ENCODE measurements around the gene FRG2. TPM values are rescaled to one million over a fixed set of nuclear protein-coding genes. Genes with fewer than 3 reads are reported as not detected.
"Not testable (repeated sequence)": the region's sequence is repeated elsewhere in the genome, so short reads cannot be mapped to it uniquely, and the experiment has no call there.

FRG2 gene
- total and polyA plus RNA-seq, 2 experiments from 2014 or later: 0.14 TPM; not detected in 1

DNA sequence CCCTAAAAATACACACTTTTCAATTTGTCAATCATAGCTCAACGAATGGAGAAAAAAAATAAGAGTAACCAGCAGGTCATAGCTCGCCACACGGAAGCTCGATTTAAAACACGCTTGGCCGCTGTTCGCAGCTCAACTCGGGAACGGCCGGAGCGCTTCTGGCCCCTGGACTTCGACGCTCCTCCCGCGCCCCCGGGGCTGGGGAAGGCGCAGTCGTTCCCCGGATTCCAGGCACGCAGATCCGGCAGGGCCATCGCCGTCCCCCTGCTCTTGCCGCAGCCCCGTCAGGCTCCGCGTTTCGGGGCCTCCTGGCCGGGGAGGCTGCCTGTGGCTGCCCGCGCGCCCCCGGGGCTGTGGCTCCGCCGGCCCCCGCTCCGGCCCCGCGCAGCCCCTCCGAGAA lies 13.8 kb upstream of the FRG2 start:
- H3F3A ChIP-seq (ENCODE audit: insufficient read depth); H3K4me3 ChIP-seq; H4K20me1 ChIP-seq (ENCODE audit: insufficient read depth); H3K9me3 ChIP-seq (ENCODE audit: low read depth); H3K79me2 ChIP-seq (ENCODE audit: insufficient read depth); H3K4me1 ChIP-seq (ENCODE audit: insufficient read depth); H3K9me2 ChIP-seq (ENCODE audit: insufficient read depth); DNase-seq; H3K36me3 ChIP-seq (ENCODE audit: low read depth); in situ Hi-C loops (cut with MboI); H3K27ac ChIP-seq; H3K27me3 ChIP-seq (replicated peaks; ENCODE audit: insufficient read depth); H3K4me2 ChIP-seq (ENCODE audit: unreplicated experiment); H3K9ac ChIP-seq; H2AFZ ChIP-seq: not testable (repeated sequence)
- WGBS, 2 experiments (ENCODE audit: low coverage in 1 of 2, low lambda C conversion rate in 2 of 2, missing lambda C conversion rate in 2 of 2): 22 to 23% methylated on average over 20 to 29 of the region's 40 CpGs

DNA sequence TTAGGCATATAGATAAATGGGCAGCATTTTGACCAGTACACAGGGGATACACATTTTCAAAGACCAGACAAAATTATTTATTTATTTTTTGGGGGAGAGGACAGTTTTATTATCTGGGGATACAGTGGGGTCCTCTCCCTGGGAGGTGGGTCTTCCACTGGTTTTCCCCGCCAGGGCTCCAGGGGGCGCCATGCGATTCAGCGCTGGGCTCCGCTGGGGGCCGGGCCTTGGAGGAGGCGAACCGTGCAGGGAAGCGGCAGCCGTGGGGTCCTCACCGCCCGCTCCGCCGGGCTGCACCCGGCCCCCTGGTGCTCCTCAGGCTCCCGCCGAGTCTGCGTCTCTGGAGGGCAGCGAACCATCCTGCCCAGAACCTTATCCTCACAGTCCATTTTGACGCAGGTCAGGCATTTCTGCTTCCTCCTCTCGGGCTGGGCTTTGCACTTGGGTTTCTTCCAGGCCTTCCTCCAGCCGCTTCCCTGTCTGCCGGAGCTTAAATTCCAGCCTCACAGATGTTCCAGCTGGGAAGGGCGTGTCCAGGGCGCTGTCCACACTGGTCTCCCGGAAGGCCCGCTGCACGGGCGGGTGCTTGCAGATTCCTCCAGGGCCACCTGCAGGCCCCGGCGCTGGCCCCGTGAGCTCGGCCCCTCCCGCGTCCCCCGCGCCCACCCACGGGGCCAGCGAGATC lies 10.8 kb upstream of the FRG2 start:
- DNase-seq; H3K36me3 ChIP-seq (ENCODE audit: low read depth); H3K27me3 ChIP-seq (replicated peaks; ENCODE audit: insufficient read depth); H3K27ac ChIP-seq; H3K9ac ChIP-seq; in situ Hi-C loops (cut with MboI); H4K20me1 ChIP-seq (ENCODE audit: insufficient read depth); H3K79me2 ChIP-seq (ENCODE audit: insufficient read depth); H3K4me2 ChIP-seq (ENCODE audit: unreplicated experiment); H3K9me2 ChIP-seq (ENCODE audit: insufficient read depth); H3K4me1 ChIP-seq (ENCODE audit: insufficient read depth); H3F3A ChIP-seq (ENCODE audit: insufficient read depth); H3K9me3 ChIP-seq (ENCODE audit: low read depth): not testable (repeated sequence)
- 0 out of 2 replicates have a peak overlapping the region, but pooled peaks have one; percentile 41 for H2AFZ ChIP-seq
- H3K4me3 ChIP-seq: peak overlapping the region; percentile 42
- WGBS, 2 experiments (ENCODE audit: low coverage in 1 of 2, low lambda C conversion rate in 2 of 2, missing lambda C conversion rate in 2 of 2): 1% methylated on average over 7 to 9 of the region's 39 CpGs

DNA sequence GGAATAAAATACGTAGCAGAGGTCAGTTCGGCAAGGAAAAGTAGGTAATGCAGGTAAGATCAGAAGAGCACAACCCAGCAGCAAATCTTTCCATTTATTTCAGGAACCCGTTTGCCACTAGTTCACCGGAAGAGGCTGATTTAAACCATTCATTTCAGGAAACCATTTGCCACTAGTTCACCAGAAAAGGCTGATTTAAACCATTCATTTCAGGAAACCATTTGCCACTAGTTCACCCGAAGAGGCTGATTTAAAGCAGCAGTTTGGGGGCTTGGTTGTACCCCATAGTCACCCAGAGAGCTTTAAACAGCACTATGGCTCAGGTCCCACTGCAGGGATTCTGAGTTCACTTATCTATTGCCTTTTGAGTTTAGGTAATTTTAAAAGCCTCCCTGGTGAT lies 4.2 kb upstream of the FRG2 start:
- H4K20me1 ChIP-seq (ENCODE audit: insufficient read depth); H3K4me3 ChIP-seq; H3K4me2 ChIP-seq (ENCODE audit: unreplicated experiment); H3K27me3 ChIP-seq (replicated peaks; ENCODE audit: insufficient read depth); in situ Hi-C loops (cut with MboI); H3K4me1 ChIP-seq (ENCODE audit: insufficient read depth); H3K9me2 ChIP-seq (ENCODE audit: insufficient read depth); H3K27ac ChIP-seq; DNase-seq; H3K36me3 ChIP-seq (ENCODE audit: low read depth); H3F3A ChIP-seq (ENCODE audit: insufficient read depth); H3K9me3 ChIP-seq (ENCODE audit: low read depth); H3K9ac ChIP-seq; H3K79me2 ChIP-seq (ENCODE audit: insufficient read depth); H2AFZ ChIP-seq: not testable (repeated sequence)
- 23 to 29% methylated on average over 3 to 5 of the region's 5 CpGs for WGBS, 2 experiments (ENCODE audit: low coverage in 1 of 2, low lambda C conversion rate in 2 of 2, missing lambda C conversion rate in 2 of 2)

DNA sequence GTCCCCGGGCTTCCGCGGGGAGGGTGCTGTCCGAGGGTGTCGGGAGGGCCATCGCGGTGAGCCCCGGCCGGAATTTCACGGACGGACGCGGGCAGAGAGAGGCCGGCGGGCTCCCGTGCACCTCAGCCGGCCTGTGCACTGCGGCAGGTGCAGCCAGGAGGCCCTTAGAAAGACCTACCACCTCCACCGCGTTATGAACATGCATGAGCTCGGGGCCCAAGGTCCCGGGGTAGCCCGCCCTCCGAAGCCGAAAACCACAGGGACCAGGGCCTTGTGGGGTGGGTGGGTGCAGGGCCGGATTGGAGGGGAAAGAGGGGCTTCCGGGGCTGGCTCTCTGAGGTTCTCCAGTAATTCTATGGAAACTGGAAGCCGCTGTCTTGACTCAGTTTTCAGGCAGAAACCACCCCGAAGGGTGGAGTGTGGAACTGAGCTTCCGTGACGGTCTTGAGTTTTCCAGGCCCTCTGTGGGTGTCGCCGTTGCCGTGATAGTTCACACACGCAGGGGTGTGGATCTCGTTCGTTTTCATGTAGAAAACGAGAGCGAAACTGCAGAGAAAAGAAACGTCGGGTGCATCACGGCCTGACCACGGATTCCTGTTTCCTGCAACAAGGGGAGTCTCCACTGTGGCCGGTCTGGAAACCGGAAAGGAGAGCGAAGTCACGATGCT lies 4.3 kb downstream of the FRG2 start:
- H4K20me1 ChIP-seq (ENCODE audit: insufficient read depth); H3K4me3 ChIP-seq; H3K9me3 ChIP-seq (ENCODE audit: low read depth); H3K9me2 ChIP-seq (ENCODE audit: insufficient read depth); in situ Hi-C loops (cut with MboI); H3K4me1 ChIP-seq (ENCODE audit: insufficient read depth); H2AFZ ChIP-seq; H3F3A ChIP-seq (ENCODE audit: insufficient read depth); H3K9ac ChIP-seq; H3K4me2 ChIP-seq (ENCODE audit: unreplicated experiment); H3K27ac ChIP-seq; H3K36me3 ChIP-seq (ENCODE audit: low read depth); H3K79me2 ChIP-seq (ENCODE audit: insufficient read depth): not testable (repeated sequence)
- peak; percentile 1 for DNase-seq
- WGBS, 2 experiments (ENCODE audit: low coverage in 1 of 2, low lambda C conversion rate in 2 of 2, missing lambda C conversion rate in 2 of 2): 18 to 25% methylated on average over 33 to 36 of the region's 47 CpGs
- peaks cover 33% of the 10 kb centered on the region for H3K27me3 ChIP-seq (replicated peaks; ENCODE audit: insufficient read depth)

DNA sequence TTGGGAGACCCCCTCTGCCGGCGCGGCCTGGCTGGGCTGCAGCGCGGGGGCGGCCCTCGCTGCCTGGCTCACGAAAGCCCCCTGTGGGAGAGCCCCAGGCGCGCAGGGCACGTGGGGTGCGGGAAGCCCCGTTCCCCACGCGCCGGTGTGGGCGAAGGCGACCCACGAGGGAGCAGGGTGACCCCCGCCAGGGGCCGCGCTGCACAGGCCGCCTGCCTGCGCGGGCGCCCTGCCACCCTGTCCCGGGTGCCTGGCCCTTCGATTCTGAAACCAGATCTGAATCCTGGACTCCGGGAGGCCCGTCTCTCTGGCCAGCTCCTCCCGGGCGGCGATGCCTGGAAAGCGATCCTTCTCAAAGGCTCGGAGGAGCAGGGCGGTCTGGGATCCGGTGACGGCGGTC lies 5.1 kb downstream of the FRG2 start:
- H4K20me1 ChIP-seq (ENCODE audit: insufficient read depth); H3K4me3 ChIP-seq: not testable (repeated sequence)
- WGBS, 2 experiments (ENCODE audit: low coverage in 1 of 2, low lambda C conversion rate in 2 of 2, missing lambda C conversion rate in 2 of 2): 37 to 38% methylated on average over 11 to 22 of the region's 39 CpGs

More for the DNA sequence above, 5.1 kb downstream of the FRG2 start:
- H3K4me2 ChIP-seq (ENCODE audit: unreplicated experiment); H3K9me2 ChIP-seq (ENCODE audit: insufficient read depth); H3K36me3 ChIP-seq (ENCODE audit: low read depth); H3F3A ChIP-seq (ENCODE audit: insufficient read depth); H3K79me2 ChIP-seq (ENCODE audit: insufficient read depth); H3K9ac ChIP-seq; H3K9me3 ChIP-seq (ENCODE audit: low read depth); H2AFZ ChIP-seq; in situ Hi-C loops (cut with MboI); DNase-seq; H3K27ac ChIP-seq; H3K4me1 ChIP-seq (ENCODE audit: insufficient read depth): not testable (repeated sequence)
- H3K27me3 ChIP-seq (replicated peaks; ENCODE audit: insufficient read depth): peaks cover 41% of the 10 kb centered on the region
